ENCODE measurements around the gene RIC1.
"Not testable (repeated sequence)": the region's sequence is repeated elsewhere in the genome, so short reads cannot be mapped to it uniquely, and the experiment has no call there.

RIC1 gene

GRCh38 chr9:5756633-5757032 is 127.7 kb downstream of the RIC1 start:
- Histone ChIP-seq H3K27me3 (ENCODE audit: control insufficient read depth, insufficient read depth, low read length) (no peaks in the 10 kb centered on the region), H3K4me3 (ENCODE audit: low read length) (no peak overlapping the region), H3K9me3 (ENCODE audit: control insufficient read depth, low read length) (no peaks in the 10 kb centered on the region), H3K9ac (ENCODE audit: low read length) (no peak overlapping the region), H3K4me1 (ENCODE audit: control insufficient read depth, insufficient read depth, low read length) (no peaks in the 10 kb centered on the region), H3K36me3 (ENCODE audit: control insufficient read depth, insufficient read depth, low read length) (no peaks in the 10 kb centered on the region)

- Histone ChIP-seq H3K9me3 (ENCODE audit: control insufficient read depth, low read length) (no peaks in the 10 kb centered on the region), H3K27me3 (ENCODE audit: control insufficient read depth, insufficient read depth, low read length) (no peaks in the 10 kb centered on the region), H3K4me3 (ENCODE audit: low read length) (no peak overlapping the region), H3K36me3 (ENCODE audit: control insufficient read depth, insufficient read depth, low read length) (peaks cover 4% of the 10 kb centered on the region), H3K4me1 (ENCODE audit: control insufficient read depth, insufficient read depth, low read length) (no peaks in the 10 kb centered on the region), H3K9ac (ENCODE audit: low read length) (no peak overlapping the region)
These were observed 131.4 kb downstream of the RIC1 start for GRCh38 chr9:5760338-5760737.

- no peaks in the 10 kb centered on the region for H3K4me1 ChIP-seq (ENCODE audit: control insufficient read depth, insufficient read depth, low read length)
- H3K36me3 ChIP-seq (ENCODE audit: control insufficient read depth, insufficient read depth, low read length) = peaks cover 4% of the 10 kb centered on the region
- no peaks in the 10 kb centered on the region for H3K27me3 ChIP-seq (ENCODE audit: control insufficient read depth, insufficient read depth, low read length)
- no peak overlapping the region for H3K9ac ChIP-seq (ENCODE audit: low read length)
- no peak overlapping the region for H3K4me3 ChIP-seq (ENCODE audit: low read length)
- no peaks in the 10 kb centered on the region for H3K9me3 ChIP-seq (ENCODE audit: control insufficient read depth, low read length)
These were observed 133.5 kb downstream of the RIC1 start for GRCh38 chr9:5762421-5762820.

GRCh38 chr9:5764130-5764868 is 135.4 kb downstream of the RIC1 start:
- Histone ChIP-seq H3K4me3 (ENCODE audit: low read length) (no peak overlapping the region), H3K9me3 (ENCODE audit: control insufficient read depth, low read length) (no peaks in the 10 kb centered on the region), H3K9ac (ENCODE audit: low read length) (no peak overlapping the region), H3K36me3 (ENCODE audit: control insufficient read depth, insufficient read depth, low read length) (peaks cover 4% of the 10 kb centered on the region), H3K4me1 (ENCODE audit: control insufficient read depth, insufficient read depth, low read length) (no peaks in the 10 kb centered on the region), H3K27me3 (ENCODE audit: control insufficient read depth, insufficient read depth, low read length) (no peaks in the 10 kb centered on the region)

- Histone ChIP-seq H3K27me3 (ENCODE audit: control insufficient read depth, insufficient read depth, low read length) (no peaks in the 10 kb centered on the region), H3K4me3 (ENCODE audit: low read length) (no peak overlapping the region), H3K9ac (ENCODE audit: low read length) (no peak overlapping the region), H3K4me1 (ENCODE audit: control insufficient read depth, insufficient read depth, low read length) (no peaks in the 10 kb centered on the region), H3K36me3 (ENCODE audit: control insufficient read depth, insufficient read depth, low read length) (peaks cover 4% of the 10 kb centered on the region), H3K9me3 (ENCODE audit: control insufficient read depth, low read length) (no peaks in the 10 kb centered on the region)
These were observed 139.3 kb downstream of the RIC1 start for GRCh38 chr9:5767968-5768932.

GRCh38 chr9:5773324-5773999 is 144.6 kb downstream of the RIC1 start:
- Histone ChIP-seq H3K36me3 (ENCODE audit: control insufficient read depth, insufficient read depth, low read length) (peaks cover 15% of the 10 kb centered on the region), H3K9ac (ENCODE audit: low read length) (no peak overlapping the region), H3K4me1 (ENCODE audit: control insufficient read depth, insufficient read depth, low read length) (no peaks in the 10 kb centered on the region), H3K27me3 (ENCODE audit: control insufficient read depth, insufficient read depth, low read length) (no peaks in the 10 kb centered on the region), H3K9me3 (ENCODE audit: control insufficient read depth, low read length) (no peaks in the 10 kb centered on the region), H3K4me3 (ENCODE audit: low read length) (no peak overlapping the region)

GRCh38 chr9:5778805-5779204 is 149.9 kb downstream of the RIC1 start:
- Histone ChIP-seq H3K4me3 (ENCODE audit: low read length) (no peak overlapping the region), H3K9me3 (ENCODE audit: control insufficient read depth, low read length) (no peaks in the 10 kb centered on the region), H3K36me3 (ENCODE audit: control insufficient read depth, insufficient read depth, low read length) (peaks cover 13% of the 10 kb centered on the region), H3K4me1 (ENCODE audit: control insufficient read depth, insufficient read depth, low read length) (no peaks in the 10 kb centered on the region), H3K9ac (ENCODE audit: low read length) (no peak overlapping the region), H3K27me3 (ENCODE audit: control insufficient read depth, insufficient read depth, low read length) (no peaks in the 10 kb centered on the region)

GRCh38 chr9:5779705-5780218 is 150.9 kb downstream of the RIC1 start:
- not testable (repeated sequence) for H3K36me3 ChIP-seq (ENCODE audit: control insufficient read depth, insufficient read depth, low read length); H3K27me3 ChIP-seq (ENCODE audit: control insufficient read depth, insufficient read depth, low read length); H3K4me1 ChIP-seq (ENCODE audit: control insufficient read depth, insufficient read depth, low read length); H3K9ac ChIP-seq (ENCODE audit: low read length); H3K9me3 ChIP-seq (ENCODE audit: control insufficient read depth, low read length); H3K4me3 ChIP-seq (ENCODE audit: low read length)

- H3K9ac ChIP-seq (ENCODE audit: low read length); H3K27me3 ChIP-seq (ENCODE audit: control insufficient read depth, insufficient read depth, low read length); H3K4me3 ChIP-seq (ENCODE audit: low read length); H3K9me3 ChIP-seq (ENCODE audit: control insufficient read depth, low read length); H3K4me1 ChIP-seq (ENCODE audit: control insufficient read depth, insufficient read depth, low read length): not testable (repeated sequence)
- peaks cover 13% of the 10 kb centered on the region for H3K36me3 ChIP-seq (ENCODE audit: control insufficient read depth, insufficient read depth, low read length)
These were observed 154.5 kb downstream of the RIC1 start for GRCh38 chr9:5783420-5783819.

- no peaks in the 10 kb centered on the region for H3K27me3 ChIP-seq (ENCODE audit: control insufficient read depth, insufficient read depth, low read length)
- no peak overlapping the region for H3K4me3 ChIP-seq (ENCODE audit: low read length)
- peaks cover 11% of the 10 kb centered on the region for H3K36me3 ChIP-seq (ENCODE audit: control insufficient read depth, insufficient read depth, low read length)
- H3K9ac ChIP-seq (ENCODE audit: low read length) = no peak overlapping the region
- no peaks in the 10 kb centered on the region for H3K9me3 ChIP-seq (ENCODE audit: control insufficient read depth, low read length)
- H3K4me1 ChIP-seq (ENCODE audit: control insufficient read depth, insufficient read depth, low read length) = no peaks in the 10 kb centered on the region
These were observed 155.1 kb downstream of the RIC1 start for GRCh38 chr9:5783982-5784381.

- H3K9me3 ChIP-seq (ENCODE audit: control insufficient read depth, low read length) = no peaks in the 10 kb centered on the region
- H3K9ac ChIP-seq (ENCODE audit: low read length) = no peak overlapping the region
- H3K4me3 ChIP-seq (ENCODE audit: low read length) = no peak overlapping the region
- peaks cover 11% of the 10 kb centered on the region for H3K36me3 ChIP-seq (ENCODE audit: control insufficient read depth, insufficient read depth, low read length)
- H3K27me3 ChIP-seq (ENCODE audit: control insufficient read depth, insufficient read depth, low read length) = no peaks in the 10 kb centered on the region
- H3K4me1 ChIP-seq (ENCODE audit: control insufficient read depth, insufficient read depth, low read length) = no peaks in the 10 kb centered on the region
These were observed 155.8 kb downstream of the RIC1 start for GRCh38 chr9:5784526-5785315.
